ENCODE data around the gene ADAM11. TPM values are rescaled to one million over a fixed set of nuclear protein-coding genes. Genes with fewer than 3 reads are reported as not detected.
"Not testable (repeated sequence)": the region's sequence is repeated elsewhere in the genome, so short reads cannot be mapped to it uniquely, and the experiment has no call there.

The ADAM11 gene
- polyA plus RNA-seq, 12 donors = 0.96 to 4.1 (median 1.8) TPM; not detected in 2

DNA sequence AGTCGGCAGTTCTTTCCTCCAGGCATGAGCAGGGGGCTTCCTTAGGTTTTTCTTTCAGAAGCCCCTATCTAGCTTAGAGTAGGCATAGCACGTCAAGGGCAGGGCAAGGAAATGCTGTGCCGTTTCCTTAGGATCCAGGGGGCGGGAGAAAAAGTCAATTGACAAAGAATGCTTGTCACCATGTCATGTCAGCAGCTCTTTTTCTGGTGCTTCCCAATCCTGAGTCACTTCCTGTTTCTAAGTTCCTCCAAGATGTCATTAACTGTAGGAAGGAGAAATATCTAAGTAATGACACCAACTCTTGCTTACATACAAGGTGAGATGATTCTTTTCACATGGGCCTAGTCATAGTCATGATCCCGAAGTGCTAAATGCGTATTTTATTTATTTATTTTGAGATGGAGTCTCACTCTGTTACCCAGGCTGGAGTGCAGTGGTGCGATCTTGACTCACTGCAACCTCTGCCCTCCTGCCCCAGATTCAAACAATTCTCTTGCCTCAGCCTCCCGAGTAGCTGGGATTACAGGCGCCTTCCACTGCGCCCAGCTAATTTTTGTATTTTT lies 36.1 kb downstream of the ADAM11 start:
- no peak for DNase-seq

DNA sequence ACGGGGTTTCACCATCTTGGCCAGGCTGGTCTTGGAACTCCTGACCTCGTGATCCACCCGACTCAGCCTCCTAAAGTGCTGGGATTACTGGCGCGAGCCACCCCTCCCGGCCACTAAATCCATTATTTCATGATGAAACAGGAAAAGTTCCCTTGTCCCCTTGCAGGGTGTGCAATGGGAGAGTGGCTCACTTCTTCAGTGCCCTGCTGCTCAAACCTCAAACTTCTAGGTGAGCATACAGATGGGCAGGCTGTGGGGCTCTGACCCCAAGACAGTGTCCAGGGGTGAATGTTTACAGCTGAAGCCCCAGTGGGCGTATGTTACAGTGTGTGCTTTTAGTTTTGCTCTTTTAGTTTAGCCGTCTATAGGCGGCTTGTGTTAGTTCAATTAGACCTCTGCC lies 36.6 kb downstream of the ADAM11 start:
- no peak for DNase-seq

DNA sequence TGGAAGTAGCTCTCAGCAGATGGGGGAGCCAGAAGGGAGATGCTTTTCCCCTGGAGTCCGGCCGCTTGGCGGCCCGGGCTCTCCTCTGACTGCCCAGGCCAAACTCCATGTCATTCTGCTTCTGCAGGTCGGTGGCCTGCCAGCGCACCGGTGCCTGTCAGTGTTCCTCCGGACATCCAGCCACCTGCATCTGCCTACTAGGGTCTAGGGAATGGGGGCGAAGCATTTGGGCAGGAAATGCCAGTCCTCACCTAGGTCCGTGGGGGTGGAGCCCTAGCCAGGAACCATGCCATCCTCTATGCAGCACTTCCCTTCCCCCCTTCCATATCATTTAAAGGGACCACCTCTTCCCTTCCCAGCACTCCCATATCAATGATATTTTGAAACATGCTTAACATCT lies 37.1 kb downstream of the ADAM11 start:
- no peak for DNase-seq

DNA sequence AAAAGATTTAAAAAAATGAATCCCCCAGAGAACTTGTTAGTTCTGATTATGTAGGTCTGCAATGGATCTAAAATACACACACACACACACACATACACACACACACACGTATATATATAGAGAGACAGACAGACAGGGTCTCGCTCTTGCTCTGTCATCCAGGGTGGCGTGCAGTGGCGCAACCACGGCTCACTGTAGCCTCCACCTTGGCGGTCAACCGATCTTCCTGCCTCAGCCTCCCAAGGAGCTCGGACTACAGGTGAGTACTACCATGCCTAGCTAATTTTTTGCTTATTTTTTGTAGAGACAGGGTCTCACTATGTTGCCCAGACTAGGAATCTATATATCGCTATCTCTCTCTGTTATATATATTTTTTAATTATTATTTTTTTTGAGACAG lies 37.9 kb downstream of the ADAM11 start:
- DNase-seq = no peak

DNA sequence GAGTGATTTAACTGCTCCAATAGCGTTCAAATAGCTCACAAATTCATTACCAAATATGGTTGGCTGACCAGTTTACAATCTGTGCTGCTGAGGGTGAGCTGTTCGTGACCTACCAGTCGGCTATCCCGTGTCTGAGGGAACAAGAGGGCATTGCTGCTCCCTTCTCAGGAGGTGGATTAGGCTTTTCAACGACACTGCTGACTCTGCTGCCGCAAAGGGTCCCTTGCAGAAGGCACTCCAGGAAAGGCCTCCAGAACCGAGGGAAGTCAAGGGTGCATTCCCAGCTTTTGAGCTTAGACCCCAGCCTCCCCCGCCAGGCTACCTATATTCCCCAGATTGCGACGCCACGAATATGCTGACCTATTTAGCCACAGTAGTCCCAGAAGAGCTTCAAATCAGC lies 39.0 kb downstream of the ADAM11 start:
- DNase-seq = no peak

DNA sequence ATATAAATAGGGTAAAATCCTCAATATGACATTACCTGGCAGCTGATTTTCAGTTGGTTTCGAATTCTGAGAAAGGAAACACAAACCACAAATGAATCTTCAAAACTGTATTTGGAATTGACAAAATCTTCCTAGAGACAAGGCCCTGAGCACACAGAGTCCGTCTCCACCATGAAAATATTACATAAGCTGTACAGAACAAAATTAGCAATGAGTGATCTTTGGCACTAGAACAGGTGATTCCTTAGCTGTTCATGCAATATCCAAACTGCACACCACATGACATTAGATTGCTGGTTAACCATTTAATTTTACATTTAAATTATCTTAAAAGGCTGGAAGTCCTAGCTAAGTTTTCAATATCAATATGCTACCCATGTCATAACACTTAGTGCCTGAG lies 39.6 kb downstream of the ADAM11 start:
- no peak for DNase-seq

DNA sequence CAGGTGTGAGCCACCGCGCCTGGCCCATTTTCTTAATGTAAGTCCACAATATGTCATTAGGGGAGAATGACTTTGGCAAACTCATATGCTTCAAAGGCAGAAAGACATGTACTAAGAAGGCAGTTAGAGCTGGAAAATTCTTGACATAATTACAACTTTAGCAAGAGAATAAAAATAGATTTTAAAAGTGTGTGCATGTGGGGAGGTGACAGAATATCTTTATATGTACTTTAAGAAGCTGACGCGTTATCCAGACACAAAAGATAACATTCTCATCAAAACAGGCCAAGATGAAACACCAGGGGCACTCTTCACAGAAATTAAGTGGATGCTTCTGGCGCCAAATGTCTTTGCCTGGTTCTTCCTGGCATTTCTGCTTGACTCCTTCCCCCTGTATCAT lies 43.1 kb downstream of the ADAM11 start:
- no peak for DNase-seq

DNA sequence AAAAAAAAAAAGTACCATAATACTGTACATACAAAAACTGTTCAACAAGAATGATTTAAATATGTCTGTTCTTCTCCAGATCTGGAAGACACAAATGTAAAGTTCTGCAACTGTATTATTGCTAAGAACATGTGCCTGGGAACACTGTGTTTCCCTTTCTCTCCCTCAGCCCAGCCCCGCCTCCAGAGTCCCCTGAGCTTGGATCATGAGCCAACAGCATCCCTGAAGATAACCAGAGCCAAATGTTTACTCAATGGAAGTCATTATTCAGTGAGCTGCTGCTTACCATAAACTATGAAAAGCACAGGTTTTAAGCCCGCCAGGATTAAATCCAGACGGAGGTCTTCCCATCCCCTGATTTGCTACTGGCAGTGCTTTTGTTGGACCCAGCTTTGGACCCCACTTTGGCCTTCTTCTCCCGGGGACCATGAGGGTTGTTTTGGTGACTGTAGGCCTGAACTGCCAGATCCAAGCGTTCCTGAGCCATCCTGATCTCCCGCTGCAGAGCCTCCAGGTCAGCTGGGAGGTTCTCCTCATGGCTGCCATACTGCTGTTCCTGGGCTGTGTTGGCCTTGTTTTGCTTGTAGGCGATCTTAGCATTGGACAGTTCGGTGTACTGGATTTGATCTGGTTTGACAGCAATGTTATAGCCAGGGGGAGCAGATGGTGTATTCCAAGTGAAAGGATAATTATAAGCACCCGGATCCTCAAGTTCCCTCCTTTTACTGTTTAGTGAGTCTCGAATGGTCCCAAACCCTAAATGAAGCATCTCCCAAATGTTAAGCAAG lies 45.7 kb downstream of the ADAM11 start:
- DNase-seq = peak; percentile 55

DNA sequence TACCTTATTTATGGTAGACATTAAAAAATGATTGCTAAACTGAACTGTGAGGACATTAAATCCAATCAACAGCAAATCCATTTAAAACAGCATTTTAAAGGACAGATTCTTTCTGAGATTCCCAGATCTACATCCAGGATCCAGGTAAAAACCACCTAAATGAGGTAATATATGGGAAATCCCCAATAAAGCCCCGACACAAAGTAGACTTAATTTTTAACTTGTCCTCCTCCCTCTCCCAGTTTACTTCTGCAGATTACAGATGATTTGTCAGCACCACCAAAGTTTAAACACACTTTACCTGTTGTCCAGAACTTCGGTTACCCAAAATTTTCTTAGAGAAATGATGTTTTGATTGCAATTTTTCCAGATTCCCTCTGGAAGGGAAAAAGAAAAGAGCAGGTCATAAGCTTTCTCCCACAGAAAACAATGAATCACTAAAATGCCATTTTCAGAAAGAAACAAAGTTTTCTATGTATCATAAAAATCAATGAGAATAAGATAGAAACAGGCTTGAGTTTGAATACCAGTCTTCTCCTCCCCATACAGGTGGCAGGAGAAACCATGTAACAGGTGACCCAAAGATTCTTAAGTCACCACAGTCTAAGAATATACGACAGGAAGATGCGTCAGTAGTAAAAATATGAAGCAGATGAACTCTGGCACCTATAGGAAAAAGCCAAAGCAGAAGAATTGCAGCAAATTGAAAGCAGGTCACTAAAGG lies 48.5 kb downstream of the ADAM11 start:
- no peak for DNase-seq

DNA sequence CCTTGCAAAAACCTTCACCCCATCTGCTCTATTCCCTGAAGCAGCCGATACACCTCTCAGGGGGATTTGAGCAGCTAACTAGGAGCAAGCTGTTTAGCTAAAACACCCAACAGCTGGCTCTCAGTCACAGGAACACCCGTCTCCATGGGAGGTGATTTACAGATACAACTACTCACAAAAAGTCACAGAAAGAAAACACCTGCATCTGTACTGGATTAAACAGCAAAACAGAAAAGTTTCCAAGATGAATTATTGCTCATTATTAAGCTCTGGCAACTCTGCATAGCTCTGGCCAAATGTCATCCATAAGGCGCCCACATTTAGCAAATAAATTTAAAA lies 49.0 kb downstream of the ADAM11 start:
- no peak for DNase-seq

DNA sequence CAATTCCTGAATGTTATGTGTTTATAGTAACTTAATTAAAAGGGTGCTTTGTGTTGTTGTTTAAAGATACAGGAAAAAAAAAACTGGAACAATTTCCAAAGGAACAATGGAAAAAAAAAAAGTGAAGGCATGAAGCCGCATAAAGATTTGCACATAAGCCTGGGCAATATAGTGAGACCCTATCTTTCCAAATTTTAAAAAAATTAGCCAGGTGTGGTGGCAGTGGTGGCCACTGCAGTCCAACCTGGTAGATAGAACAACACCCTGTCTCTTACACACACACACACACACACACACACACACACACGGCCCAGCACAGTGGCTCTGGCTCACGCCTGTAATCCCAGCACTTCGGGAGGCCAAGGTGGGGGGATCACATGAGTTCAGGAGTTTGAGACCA lies 49.4 kb downstream of the ADAM11 start:
- DNase-seq = no peak

DNA sequence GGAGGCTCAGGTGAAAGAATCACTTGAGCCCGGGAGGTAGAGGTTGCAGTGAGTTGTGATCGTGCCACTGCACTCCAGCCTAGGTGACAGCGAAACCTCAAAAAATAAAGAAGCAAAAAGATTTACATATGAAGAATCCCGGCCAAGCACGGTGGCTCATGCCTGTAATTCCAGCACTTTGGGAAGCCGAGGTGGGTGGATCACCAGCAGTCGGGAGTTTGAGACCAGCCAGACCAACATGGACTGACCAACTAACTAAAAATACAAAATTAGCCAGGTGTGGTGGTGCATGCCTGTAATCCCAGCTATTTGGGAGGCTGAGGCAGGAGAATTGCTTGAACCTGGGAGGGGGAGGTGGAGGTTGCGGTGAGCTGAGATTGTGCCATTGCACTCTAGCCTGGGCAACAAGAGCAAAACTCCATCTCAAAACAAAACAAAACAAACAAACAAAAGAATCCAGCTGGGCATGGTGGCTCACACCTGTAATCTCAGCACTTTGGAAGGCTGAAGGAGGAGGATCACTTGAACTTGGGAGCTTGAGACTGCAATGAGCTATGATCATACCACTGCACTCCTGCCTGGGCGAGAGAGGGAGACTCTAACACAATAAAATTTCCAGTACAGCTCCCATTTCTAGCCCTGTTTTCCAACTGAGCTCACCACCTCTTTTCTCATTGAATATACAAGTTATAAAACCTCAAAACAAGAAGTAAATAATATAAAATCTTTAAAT lies 50.0 kb downstream of the ADAM11 start:
- not testable (repeated sequence) for DNase-seq

DNA sequence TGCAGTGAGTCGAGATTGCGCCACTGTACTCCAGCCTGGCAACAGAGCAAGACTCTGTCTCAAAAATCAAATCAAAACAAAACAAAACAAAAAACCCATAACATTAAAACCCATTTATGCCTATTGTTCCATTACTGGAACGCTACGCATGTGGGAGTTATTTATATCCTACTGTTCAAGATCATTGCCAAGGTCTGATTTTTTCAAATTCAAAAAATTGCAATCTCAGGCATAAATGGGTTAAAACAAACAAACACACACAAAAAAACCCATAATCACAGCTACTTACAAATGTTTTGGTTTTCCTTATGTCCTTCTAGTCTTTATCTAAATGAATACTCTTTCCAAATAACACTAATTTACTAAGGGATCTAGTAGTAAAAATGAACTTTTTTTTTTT lies 53.5 kb downstream of the ADAM11 start:
- DNase-seq = no peak

DNA sequence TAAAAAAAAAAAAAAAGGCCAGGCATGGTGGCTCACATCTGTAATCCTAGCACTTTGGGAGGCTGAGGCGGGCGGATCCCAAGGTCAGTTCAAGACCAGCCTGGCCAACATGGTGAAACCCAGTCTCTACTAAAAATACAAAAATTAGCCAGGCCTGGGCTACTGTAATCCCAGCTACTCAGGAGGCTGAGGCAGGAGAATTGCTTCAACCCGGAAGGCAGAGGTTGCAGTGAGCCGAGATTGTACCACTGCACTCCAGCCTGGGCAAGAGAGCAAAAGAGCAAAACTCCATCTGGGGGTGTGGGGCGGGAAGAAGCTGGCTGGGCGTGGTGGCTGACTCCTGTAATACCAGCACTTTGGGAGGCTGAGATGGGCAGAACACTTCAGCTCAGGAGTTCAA lies 59.7 kb downstream of the ADAM11 start:
- DNase-seq = not testable (repeated sequence)

DNA sequence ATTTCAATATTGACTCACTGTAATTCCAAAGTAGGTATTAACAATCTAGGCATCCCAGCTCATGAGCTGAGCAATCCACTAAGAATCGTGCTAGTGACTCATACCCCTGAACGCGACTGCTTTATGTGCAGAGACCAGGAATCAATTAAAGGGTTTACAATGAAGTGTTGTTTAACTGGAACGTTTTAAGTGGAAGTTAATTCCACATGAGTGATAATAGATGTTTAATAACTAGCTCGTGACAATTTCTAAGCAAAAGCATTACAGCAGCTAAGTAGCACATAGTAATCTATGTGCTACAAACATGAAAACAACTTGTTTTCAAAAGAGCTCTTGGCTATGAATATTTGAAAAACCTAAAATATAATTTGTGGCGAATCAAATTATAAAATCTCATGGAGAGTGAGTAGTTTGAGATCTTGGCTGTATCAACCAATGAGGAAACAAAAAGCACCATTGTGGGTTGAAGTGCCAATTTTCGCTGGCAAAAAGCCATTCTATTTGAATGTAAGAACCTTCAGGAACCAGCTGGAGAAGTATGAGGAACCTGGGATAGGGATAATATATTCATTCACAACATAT lies 61.9 kb downstream of the ADAM11 start:
- no peak for DNase-seq

DNA sequence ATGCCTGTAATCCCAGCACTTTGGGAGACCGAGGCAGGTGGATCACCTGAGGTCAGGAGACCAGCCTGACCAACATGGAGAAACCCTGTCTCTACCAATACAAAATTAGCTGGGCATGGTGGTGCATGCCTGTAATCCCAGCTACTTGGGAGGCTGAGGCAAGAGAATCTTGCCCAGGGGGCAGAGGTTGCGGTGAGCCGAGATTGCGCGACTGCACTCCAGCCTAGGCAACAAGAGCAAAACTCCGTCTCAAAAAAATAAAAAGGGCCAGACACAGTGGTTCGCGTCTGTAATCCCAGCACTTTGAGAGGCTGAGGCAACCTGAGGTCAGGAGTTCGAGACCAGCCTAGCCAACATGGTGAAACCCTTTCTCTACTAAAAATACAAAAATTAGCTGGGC lies 66.4 kb downstream of the ADAM11 start:
- not testable (repeated sequence) for DNase-seq

DNA sequence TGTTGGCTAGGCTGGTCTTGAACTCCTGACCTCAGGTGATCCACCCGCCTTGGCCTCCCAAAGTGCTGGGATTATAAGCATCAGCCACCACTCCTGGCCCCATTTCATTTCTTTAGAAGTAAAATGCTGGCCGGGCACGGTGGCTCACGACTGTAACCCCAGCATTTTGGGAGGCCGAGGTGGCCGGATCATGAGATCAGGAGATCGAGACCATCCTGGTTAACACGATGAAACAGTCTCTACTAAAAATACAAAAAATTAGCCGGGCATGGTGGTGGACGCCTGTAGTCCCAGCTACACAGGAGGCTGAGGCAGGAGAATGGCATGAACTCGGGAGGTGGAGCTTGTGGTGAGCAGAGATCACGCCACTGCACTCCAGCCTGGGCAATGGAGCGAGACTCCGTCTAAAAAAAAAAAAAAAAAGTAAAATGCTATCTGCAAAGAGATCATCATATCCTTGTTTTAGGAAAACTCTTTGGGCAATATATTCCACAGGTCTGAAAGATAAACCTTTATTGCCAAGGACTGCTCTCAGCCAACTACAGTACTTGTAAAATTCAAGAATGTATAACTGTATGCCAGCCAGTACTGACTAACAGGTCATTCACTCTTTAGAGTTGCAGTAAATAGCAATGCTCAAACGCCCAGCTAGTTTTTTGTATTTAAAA lies 67.5 kb downstream of the ADAM11 start:
- no peak for DNase-seq

DNA sequence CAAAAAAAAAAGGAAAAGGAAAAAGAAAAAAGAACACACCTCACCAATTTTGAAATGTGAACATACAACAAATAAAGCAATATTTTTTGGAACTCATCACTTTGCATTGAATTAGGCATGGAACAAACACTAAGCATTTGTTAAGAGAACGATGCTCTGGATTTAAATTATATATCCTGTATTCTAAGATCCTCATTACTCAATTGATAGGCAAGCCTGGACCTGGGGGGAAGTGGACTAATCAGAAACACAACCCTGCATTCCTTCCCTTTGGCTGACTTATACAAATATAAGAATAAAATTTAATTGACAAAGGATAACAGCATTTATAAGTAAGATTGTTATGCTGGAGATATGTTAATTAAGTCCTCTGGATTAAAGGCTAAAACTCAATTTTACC lies 69.1 kb downstream of the ADAM11 start:
- DNase-seq = no peak

DNA sequence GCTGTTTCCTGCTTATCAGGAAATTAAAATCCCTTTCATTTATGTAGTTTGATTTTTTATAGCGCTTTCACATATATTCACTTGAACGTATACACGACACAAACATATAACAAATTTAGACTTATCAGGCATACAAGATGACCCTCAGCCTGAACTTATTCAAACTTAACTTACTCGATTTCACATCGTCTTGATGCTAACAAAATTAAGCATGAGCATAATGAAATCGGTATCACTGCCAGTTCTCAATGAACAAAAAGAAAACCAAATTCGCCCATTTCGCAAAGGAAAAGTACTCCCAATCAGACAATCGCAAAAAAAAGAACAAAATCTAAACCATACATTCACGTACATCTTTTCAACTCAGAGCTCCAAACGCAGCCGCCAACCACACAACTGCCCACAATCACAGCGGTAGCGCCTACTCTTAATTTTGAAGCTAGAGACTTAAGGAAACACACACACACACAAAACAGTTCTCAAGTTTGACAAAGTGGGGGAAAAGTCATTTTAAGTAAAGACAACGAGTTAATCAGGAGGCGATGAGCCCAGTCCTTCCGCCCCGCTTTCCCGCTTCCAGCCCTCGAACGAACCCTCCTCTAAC lies 70.2 kb downstream of the ADAM11 start:
- DNase-seq = no peak

DNA sequence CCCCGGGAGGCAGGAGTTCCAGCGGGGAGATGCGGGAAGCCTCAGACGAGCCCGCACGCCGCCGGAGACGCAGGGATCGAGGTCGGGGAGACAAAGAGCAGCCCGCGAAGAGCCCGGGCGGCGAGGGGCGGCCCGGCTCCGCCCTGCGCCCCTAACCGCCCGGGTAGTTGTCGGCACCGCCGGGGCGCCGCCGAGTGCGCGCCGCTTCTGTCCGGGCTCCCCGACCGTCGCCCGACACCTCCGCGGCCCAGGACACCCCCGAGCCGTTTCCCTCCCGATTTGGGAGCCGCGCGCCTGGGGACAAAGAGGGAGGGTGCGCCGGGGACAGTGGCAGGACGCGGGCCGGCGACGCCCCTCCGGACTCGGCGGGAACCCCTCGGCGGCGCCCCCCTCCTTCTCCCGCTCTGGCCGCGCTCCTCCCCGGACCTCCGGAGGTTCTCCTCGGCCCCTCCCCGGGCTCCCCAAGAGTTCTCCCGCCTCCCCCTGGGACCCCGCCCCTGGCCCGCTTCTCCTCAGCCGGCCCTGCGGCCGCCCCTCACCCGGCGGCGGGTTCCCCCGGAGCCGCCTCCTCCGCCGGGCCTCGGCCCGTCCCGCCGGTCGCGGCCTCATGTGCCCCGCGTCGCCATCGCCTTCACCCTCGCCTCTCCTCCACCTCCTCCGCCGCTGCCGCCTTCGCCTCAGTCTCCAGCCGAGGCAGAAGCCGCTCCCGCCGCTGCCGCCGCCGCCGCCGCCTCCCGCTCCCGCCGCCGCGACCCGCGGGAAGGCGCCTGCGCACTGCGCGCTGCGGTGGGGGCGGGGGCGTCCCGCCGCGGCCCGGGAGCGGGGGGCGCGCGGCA lies 71.0 kb downstream of the ADAM11 start, which contains the start of gene GJC1:
GJC1 (minus strand) TSS at position 765 of the 836 bp plus-strand sequence. CDS start 24,470 bp downstream, outside the sequence.
- DNase-seq = no peak
